ENCODE results near the gene PDS5A. TPM values are rescaled to one million over a fixed set of nuclear protein-coding genes. Genes with fewer than 3 reads are reported as not detected.

Gene PDS5A
- total and polyA plus RNA-seq, 2 of the 13 experiments (the other 11 are each of a cell fraction or from before 2014, with no cell fraction given), result 31.8 to 57.0 TPM

DNA sequence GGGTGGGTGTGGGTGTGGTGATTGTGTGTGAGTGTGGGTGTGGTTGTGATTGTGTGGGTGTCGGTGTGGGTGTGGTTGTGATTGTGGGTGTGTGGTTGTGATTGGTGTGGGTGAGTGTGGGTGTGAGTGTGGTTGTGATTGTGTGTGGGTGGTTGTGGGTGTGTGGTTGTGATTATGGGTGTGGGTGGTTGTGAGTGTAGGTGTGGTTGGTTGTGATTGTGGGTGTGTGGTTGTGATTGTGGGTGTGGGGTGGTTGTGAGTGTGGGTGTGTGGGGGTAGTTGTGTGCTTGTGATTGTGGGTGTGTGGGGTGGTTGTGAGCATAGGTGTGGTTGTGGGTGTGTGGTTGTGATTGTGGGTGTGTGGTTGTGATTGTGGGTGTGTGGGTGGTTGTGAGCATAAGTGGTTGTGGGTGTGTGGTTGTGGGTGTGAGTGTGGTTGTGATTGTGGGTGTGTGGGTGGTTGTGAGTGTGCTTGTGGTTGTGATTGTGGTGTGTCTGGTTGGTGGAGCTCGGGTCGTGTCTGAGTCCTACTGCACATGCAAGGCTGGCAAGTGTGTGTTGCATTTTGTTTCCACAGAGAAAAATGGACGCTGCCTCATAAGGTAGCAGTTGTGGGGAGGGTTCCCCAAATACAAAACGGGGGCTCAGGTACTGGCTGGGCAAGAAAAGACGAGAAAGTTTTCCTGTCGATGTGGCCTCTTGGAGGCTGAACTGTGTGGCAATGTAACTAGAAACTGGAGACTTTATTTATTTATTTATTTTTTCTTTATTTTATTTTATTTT, 163.1 kb downstream of the PDS5A start (continued):
- TF ChIP-seq SOX13 (IDR thresholded peaks at IDR 0.05), result no peak
- TF ChIP-seq SOX13 (CRISPR knock-in tag; conservative IDR thresholded peaks at IDR 0.05 in 1 of 2, IDR thresholded peaks at IDR 0.05 in 1 of 2), result no peak
- TF ChIP-seq, protein P1, sequence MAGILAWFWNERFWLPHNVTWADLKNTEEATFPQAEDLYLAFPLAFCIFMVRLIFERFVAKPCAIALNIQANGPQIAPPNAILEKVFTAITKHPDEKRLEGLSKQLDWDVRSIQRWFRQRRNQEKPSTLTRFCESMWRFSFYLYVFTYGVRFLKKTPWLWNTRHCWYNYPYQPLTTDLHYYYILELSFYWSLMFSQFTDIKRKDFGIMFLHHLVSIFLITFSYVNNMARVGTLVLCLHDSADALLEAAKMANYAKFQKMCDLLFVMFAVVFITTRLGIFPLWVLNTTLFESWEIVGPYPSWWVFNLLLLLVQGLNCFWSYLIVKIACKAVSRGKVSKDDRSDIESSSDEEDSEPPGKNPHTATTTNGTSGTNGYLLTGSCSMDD (CRISPR knock-in tag; IDR thresholded peaks at IDR 0.05), result no peak
- no peak for TF ChIP-seq JARID2 (CRISPR knock-in tag; IDR thresholded peaks at IDR 0.05; ENCODE audit: insufficient replicate concordance)
- TF ChIP-seq FOSL1 (CRISPR knock-in tag; IDR thresholded peaks at IDR 0.05; ENCODE audit: borderline replicate concordance), result no peak
- TF ChIP-seq ZNF547 (CRISPR knock-in tag; IDR thresholded peaks at IDR 0.05), result no peak
- no peak for TF ChIP-seq EZH2 (conservative IDR thresholded peaks at IDR 0.05; ENCODE audit: low read depth, low read length)
- no peak for TF ChIP-seq ZNF367 (CRISPR knock-in tag; IDR thresholded peaks at IDR 0.05; ENCODE audit: borderline replicate concordance)
- TF ChIP-seq, protein P2, sequence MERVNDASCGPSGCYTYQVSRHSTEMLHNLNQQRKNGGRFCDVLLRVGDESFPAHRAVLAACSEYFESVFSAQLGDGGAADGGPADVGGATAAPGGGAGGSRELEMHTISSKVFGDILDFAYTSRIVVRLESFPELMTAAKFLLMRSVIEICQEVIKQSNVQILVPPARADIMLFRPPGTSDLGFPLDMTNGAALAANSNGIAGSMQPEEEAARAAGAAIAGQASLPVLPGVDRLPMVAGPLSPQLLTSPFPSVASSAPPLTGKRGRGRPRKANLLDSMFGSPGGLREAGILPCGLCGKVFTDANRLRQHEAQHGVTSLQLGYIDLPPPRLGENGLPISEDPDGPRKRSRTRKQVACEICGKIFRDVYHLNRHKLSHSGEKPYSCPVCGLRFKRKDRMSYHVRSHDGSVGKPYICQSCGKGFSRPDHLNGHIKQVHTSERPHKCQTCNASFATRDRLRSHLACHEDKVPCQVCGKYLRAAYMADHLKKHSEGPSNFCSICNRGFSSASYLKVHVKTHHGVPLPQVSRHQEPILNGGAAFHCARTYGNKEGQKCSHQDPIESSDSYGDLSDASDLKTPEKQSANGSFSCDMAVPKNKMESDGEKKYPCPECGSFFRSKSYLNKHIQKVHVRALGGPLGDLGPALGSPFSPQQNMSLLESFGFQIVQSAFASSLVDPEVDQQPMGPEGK (CRISPR knock-in tag; IDR thresholded peaks at IDR 0.05), result peak; percentile 30; the same call in 1 of the 2 replicates
- TF ChIP-seq, protein P3, sequence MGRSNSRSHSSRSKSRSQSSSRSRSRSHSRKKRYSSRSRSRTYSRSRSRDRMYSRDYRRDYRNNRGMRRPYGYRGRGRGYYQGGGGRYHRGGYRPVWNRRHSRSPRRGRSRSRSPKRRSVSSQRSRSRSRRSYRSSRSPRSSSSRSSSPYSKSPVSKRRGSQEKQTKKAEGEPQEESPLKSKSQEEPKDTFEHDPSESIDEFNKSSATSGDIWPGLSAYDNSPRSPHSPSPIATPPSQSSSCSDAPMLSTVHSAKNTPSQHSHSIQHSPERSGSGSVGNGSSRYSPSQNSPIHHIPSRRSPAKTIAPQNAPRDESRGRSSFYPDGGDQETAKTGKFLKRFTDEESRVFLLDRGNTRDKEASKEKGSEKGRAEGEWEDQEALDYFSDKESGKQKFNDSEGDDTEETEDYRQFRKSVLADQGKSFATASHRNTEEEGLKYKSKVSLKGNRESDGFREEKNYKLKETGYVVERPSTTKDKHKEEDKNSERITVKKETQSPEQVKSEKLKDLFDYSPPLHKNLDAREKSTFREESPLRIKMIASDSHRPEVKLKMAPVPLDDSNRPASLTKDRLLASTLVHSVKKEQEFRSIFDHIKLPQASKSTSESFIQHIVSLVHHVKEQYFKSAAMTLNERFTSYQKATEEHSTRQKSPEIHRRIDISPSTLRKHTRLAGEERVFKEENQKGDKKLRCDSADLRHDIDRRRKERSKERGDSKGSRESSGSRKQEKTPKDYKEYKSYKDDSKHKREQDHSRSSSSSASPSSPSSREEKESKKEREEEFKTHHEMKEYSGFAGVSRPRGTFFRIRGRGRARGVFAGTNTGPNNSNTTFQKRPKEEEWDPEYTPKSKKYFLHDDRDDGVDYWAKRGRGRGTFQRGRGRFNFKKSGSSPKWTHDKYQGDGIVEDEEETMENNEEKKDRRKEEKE (IDR thresholded peaks at IDR 0.05), result no peak
- TF ChIP-seq, protein P4, sequence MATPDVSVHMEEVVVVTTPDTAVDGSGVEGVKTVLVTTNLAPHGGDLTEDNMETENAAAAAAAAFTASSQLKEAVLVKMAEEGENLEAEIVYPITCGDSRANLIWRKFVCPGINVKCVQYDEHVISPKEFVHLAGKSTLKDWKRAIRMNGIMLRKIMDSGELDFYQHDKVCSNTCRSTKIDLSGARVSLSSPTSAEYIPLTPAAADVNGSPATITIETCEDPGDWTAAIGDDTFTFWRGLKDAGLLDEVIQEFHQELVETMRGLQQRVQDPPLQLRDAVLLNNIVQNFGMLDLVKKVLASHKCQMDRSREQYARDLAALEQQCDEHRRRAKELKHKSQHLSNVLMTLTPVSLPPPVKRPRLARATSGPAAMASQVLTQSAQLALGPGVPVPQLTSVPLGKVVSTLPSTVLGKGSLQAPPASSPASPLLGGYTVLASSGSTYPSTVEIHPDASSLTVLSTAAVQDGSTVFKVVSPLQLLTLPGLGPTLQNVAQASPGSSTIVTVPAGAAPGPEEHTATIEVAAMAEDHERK (CRISPR knock-in tag; IDR thresholded peaks at IDR 0.05; ENCODE audit: low read depth), result no peak
- no peak for TF ChIP-seq ZNF670 (CRISPR knock-in tag; IDR thresholded peaks at IDR 0.05; ENCODE audit: borderline replicate concordance)
- TF ChIP-seq ZNF468 (CRISPR knock-in tag; IDR thresholded peaks at IDR 0.05), result no peak
- TF ChIP-seq ZSCAN22 (CRISPR knock-in tag; IDR thresholded peaks at IDR 0.05), result no peak
- 0 out of 2 replicates have a peak, but pooled peaks have one; percentile 11 for TF ChIP-seq IRF2 (CRISPR knock-in tag; IDR thresholded peaks at IDR 0.05)
- TF ChIP-seq CHCHD3 (CRISPR knock-in tag; IDR thresholded peaks at IDR 0.05), result no peak
- TF ChIP-seq NFRKB (IDR thresholded peaks at IDR 0.05), result no peak
- 0 out of 2 replicates have a peak, but pooled peaks have one; percentile 2 for TF ChIP-seq ZNF792 (CRISPR knock-in tag; IDR thresholded peaks at IDR 0.05)
- TF ChIP-seq MYC (CRISPR knock-in tag; IDR thresholded peaks at IDR 0.05; ENCODE audit: borderline replicate concordance), result 0 out of 2 replicates have a peak, but pooled peaks have one; percentile 4
- TF ChIP-seq YEATS4 (CRISPR knock-in tag; IDR thresholded peaks at IDR 0.05; ENCODE audit: borderline replicate concordance), result peak; percentile 16; the same call in 1 of the 2 replicates
- TF ChIP-seq AKAP8 (CRISPR knock-in tag; IDR thresholded peaks at IDR 0.05), result no peak
- no peak for TF ChIP-seq RAD51 (IDR thresholded peaks at IDR 0.05; ENCODE audit: borderline replicate concordance)
- no peak for TF ChIP-seq SSRP1 (CRISPR knock-in tag; IDR thresholded peaks at IDR 0.05)
- TF ChIP-seq HDAC2 (CRISPR knock-in tag; IDR thresholded peaks at IDR 0.05), result no peak
- TF ChIP-seq ZNF33B (CRISPR knock-in tag; IDR thresholded peaks at IDR 0.05), result no peak

Measured in HepG2 (cell line).